SW 1271 (cell line): ENCODE measurements around the gene STEAP3.

Experiments
- DNase-seq, 2 experiments: peaks; one replicate each; lab custom pipeline; 2025; lab: John Stamatoyannopoulos, UW

STEAP3 gene

DNA sequence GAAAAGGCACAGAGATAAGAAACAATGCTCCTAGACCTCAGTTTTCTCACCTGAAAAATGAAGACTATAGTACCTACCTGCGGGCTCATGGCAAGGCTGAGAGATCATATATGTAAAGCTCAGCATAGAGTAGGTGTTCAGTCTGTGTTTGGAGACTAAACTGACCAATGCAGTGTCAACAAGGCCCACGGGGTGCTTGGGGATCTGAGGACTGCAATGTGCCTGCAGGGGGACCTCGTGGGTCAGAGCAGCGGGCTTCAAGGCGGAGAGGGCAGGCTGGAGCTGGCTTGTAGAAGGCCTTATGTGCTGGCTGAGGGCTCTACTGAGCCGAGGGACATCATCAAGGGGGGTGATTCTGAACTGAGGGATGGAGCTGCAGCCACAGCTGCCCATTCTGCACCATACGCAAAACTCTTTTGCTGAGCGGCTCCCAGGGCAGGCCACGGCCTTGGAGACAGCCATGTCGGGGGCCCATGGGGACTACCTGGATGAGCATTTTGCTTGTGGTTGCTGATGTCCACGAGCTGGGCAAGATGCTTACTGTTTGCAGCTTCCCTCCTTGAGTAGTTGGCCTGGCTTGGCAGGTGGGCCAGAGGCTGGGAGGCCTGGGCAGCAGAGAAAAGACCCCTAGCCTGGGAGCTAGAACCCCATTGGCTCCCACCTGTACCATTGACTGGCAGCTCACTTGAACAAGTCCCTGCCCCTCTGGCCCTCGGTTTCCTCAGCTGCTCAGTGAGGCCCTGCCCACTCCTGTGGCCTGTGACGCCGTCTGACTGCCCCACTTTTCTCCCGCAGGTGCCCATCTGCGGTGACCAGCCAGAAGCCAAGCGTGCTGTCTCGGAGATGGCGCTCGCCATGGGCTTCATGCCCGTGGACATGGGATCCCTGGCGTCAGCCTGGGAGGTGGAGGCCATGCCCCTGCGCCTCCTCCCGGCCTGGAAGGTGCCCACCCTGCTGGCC lies 23.5 kb downstream of the STEAP3 start:
- no peak for DNase-seq

DNA sequence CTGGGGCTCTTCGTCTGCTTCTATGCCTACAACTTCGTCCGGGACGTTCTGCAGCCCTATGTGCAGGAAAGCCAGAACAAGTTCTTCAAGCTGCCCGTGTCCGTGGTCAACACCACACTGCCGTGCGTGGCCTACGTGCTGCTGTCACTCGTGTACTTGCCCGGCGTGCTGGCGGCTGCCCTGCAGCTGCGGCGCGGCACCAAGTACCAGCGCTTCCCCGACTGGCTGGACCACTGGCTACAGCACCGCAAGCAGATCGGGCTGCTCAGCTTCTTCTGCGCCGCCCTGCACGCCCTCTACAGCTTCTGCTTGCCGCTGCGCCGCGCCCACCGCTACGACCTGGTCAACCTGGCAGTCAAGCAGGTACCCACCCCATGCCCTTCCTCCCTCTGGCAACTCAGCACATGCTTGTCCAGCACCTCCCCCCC lies 24.2 kb downstream of the STEAP3 start:
- no peak for DNase-seq

DNA sequence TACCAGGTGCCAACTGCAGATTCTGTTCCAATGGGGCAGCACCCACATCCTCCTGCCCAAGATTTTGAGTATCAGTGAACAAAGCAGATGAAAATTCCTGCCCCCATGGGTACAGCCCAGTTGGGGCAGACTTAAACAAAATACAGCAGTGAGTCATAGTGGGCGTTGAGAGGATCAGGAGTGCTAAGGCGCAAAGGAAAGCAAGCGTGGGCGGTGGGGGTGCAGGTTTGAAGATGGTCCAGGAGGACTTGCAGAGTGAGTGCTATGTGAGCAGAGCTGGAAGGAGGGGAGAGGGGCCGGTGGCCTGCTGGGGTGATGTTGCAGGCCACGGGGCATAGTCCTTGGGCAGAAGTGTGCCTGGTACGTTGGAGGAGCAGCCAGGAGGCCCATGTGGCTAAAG lies 24.7 kb downstream of the STEAP3 start:
- no peak for DNase-seq

DNA sequence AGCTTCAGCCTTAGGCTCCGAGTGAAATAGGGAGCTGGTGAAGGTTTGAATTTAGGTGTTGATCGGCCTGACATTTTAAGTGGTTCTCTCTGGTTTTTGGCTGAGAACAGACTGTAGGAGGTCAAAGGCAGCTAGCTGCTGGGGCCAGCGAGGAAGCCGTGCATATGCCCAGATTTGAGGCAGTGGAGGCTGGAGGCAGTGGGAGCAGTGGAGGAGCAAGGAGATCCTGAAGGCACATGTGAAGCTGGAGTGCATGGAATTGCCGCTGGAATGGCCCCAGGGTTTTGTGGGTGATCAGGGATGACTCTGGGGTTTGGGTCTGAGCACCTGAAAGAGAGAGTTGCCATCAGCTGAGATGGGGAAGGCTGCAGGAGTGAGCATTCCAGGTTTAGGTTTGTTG lies 25.1 kb downstream of the STEAP3 start:
- no peak for DNase-seq

DNA sequence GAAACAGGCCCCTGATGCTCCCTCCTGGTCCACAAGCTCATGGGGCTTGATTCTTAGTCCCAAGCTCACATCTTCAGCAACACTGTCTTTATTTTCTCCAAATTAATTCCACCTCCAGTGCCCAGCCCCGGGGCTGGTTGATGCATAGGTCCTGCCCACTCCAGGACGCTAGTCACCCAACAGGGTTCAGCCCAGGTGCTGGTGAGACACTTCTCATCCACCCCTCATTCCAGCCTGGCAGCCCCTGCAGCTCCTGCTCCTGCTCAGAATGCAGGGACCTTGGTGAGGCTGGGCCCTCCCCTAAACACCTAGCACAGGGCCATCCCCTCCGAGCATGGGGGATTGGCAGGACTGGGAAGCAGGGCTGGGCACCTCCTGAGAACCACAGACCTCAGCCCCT lies 25.7 kb downstream of the STEAP3 start:
- DNase-seq, result no peak

DNA sequence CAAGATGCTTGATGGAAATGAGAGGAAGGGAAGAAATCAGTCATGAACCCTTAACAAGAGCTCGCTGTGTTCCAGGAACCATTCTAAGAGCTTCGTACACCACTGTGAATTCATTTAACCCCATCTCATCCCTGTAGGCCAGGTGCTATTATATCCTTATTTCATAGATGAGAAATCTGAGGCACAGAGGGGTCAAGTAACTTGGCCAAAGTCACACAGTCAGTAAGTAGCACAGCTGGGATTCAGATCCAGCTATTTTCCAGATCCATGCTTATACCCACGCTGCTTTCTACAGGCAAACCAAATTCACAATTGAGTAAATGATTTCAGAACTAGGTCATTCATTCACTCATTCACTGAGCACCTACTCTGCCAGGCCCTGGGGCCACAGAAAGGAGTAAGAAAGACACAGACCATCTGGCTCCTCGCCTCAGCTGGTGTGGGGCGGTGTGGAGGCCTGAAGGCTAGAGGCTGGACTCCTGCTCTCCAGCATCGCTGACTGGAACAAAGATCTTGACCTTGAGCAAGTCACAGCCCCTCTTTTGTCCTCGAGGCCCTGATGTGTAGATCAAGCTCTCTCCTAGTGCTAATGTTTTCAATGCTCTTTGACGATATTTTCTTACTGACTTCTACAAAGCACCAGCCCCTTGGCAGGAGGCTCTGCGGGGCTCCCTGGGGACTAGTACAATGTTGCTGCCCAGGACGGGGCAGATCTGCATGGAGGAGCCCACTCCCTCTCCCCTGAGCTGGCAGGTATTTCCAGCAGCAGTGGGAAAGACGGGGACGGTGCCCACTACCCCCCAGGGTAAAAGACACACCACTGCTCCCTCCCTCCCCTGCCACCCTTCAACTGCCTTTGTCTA lies 26.5 kb downstream of the STEAP3 start:
- DNase-seq, result no peak

DNA sequence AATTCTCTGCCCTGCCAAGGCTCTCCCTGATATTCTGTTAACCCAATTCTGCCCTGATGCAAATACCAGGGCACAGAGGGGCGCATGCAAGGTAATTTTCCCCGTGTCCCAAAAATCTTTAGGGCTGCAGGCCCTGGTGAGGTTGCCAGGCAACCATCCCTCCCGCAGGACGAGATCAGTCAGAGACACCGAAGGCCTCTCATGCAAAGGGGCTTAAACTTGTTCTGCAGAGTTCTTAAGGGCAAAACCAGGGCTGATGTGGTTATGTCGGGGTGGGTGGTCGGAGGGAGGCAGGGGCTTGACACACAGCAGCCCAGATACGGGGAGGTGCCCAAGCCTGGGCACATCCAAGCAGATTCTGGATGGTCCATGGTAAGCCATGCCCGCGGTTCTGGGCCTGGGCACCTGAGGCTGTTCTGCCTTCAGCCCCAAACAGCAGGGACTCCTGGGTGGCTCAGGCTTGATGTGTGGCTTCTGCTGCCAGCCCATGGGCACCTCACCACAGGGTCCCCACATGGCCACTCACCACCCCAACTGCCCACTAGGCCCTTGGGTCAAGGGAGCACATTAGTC lies 27.2 kb downstream of the STEAP3 start:
- no peak for DNase-seq

DNA sequence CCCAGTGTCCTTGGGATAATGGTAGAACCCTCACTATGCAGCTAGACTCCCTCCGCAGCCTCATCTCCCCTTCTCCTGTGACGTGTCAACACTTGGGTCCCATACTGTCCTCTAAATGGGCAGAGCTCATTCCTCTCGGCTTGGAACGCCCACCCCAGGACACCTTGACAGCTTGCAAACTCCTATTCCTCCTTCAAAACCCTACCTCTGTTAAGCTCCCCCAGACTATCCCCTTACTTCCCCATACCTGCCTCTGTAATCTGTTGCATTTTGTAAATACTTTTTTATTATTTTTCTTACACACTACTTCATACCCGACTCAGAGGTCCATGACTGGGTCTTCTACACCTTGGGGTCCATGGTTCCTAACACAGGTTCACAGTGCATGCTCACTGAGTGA lies 28.0 kb downstream of the STEAP3 start:
- DNase-seq, result no peak

DNA sequence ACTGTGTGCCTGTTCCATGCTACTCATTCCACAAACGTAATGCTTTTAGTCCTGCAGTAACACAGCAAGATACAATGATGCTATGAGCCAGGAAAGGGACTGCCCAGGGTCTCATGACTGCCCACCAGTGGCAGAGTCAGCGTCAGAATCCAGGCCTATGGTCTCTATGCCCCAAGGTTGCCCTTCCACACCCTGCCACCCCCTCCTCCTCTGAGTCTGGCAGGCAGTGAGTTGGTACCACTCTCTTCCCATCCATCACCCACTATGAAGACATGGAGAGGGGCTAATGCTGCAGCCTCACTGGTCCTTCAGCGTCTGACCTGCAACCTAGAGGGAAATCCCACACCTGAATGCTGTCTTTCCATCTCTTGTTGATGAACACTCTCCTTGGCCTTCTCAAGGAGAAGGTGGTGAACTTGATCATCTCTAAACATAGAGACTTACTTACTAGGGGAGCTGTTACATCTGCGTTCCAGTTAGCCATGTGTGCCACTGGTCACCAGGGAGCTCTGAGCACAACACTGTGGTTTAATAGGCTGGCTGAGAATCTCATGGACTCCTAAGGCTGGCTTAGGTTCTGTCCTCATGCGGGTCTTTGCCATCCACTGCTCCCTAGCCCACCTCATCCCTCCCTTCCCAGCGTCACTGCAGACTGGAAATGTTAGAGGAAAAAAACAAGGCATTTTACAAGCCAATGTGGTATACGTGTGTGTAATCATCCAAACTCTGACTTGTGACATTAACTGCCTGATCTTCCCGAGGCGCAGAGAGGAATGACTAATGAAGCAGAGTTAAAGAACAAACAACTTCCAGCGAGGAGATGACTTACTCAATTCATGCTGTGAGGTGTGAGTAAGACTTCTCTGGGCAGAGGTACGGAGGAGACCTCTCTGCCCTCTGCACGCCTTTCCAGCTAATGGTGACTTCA lies 28.8 kb downstream of the STEAP3 start:
- DNase-seq, result peak; percentile 87 to 95

DNA sequence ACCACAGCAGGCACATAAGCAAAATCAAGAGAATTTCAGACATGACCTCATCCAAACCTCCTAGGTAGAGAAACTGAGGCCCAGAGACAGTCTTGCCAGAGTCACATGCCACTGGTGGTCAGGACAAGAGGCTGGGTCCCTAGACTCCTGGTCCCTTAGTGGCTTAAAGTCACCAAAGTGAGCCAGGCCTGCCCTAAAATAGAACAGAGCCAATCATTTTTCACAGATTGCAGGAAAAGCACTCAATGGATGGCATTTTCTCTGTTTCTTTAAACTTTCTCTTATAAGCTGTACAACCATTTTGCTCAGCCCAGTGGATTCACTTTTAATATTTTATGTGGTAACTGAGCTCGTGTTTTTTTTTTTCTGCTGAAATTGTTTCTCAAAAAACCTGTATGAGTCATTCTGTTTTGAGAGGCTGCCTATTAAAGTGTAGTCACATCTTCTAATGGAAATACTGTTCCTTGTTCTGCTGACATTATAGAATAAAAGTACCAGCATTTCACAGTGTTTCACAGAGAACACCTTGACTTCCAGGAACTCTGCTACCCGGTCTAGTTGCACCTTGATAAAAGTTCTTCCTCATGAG lies 29.6 kb downstream of the STEAP3 start:
- peak in 1 of 2 experiments; percentile 41 for DNase-seq

DNA sequence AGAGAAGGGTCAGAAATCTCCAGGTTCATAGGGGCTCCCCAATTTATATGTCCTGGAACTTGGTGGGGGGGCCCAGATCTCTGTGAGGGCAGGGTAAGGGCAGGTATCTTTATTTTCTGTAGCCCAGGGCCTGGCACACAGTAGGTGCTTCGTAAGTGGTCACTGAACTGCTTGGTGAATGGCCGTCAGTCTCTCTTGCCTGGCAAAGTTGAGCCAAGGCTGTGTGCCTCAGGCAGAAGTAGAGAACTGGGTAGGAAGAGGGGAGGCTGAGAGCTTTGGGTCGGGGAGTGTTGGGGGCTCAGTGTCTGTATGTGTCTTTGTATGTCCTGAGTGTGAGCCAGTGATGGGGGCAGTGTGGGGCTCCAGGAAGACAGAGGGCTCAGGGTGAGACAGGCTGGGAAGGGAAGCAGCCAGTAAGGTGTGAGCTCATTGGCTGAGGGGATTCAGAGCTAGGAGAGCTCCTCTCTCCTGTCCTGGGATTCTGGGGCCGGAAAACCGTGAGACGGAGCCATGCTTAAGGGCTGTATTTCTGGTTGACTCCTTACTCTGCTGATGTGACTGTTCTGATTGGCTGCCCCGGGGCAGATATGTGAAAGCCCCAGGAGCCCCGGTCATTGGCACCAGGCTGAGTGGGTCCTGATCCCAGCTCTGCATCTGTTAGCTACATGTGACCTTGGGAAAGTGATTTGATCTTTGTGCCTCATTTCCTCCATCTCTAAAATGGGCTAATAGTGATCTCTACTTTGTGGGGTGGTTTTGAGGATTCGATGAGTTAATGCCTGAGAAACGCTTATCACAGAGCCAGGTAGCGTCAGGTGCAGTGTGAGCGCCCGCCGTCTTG lies 30.3 kb downstream of the STEAP3 start:
- DNase-seq, result no peak

DNA sequence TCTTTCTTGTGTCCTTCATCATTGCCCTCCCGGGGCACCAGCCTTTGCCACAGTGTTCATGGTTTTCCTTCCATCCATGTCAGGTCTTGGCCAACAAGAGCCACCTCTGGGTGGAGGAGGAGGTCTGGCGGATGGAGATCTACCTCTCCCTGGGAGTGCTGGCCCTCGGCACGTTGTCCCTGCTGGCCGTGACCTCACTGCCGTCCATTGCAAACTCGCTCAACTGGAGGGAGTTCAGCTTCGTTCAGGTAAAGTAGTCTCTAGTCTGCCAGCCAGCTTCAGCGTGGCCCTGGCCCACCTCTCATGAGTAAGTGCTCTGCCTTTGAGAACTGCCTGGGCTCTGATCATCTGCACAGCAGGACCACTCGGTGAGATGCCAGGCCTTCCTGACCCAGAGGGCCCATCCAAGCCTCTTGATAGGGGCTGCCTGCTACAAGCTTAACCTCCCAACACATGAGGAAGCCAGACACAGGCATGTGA lies 31.0 kb downstream of the STEAP3 start:
- DNase-seq, result no peak

DNA sequence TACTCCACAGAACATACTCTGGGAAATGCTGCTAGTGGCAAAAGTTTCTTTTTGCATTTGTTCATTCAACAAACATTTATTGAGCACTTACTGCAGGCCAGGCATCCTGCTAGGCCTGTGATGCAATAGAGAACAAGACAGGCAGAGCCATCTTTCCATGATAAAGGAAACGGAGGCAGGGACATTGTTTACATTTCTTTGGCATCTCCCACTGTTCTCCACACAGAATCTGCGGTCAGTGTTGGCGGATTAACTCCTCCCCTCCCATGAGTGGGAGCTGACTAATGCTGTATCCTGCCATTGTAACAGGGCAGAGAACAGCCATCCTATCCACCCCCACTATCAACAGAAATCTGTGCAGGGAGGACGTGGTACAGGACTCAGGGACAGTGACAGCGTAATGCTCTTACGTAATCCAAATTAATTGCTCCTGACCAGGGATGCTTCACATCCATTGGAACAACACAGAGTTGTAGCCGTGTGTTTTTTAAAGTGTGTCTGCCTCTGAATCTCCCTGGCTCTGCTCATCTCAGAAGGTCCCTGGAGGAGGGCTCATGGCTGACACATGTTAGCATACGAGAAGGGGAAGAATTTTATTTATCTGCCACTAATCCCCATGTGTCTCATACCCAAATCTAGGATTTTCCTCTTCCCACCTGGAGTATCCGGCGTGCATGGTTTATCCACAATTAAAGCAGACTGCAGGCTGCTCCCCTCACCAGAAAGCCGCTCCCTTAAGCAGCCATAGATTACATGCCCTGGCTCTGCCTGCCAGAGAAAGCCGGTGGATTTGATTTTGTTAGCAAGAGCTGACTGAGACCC lies 32.3 kb downstream of the STEAP3 start:
- DNase-seq, result peak; percentile 82 to 94

DNA sequence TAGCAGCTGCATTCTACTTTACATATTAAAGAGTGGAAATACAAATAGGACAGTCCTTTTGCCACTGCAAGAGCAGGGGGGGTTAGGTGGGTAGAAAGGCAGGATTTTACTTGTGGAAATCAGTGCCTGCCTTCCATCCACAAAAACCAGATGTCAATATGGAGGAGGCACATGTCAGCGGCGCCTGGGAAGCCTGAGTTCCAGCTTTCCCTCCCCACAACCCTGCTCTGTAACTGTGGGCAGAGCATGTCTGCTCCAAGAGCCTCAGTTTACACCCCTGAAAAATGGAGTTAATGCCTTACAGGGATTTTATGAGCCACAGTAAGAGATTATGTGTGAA lies 32.9 kb downstream of the STEAP3 start:
- no peak for DNase-seq

DNA sequence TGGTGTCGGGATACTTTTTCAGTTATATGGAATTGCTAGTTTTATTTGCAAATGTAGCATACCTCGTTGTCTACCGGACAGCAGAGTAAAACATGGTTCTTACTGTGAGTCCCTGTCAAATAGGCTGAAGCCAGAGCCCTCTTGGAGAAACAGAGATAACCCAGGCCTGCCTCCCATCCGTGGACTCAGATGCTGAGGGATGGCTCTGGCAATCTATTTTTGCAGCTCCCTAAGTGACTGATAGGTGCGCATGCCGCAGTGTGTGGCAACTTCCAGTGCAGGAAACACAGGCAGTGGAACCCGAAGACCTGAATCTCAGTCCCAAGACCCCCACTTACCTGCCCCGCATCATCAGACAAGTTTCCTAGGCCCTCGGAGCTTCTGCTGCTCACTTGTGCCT lies 33.6 kb downstream of the STEAP3 start:
- no peak for DNase-seq

DNA sequence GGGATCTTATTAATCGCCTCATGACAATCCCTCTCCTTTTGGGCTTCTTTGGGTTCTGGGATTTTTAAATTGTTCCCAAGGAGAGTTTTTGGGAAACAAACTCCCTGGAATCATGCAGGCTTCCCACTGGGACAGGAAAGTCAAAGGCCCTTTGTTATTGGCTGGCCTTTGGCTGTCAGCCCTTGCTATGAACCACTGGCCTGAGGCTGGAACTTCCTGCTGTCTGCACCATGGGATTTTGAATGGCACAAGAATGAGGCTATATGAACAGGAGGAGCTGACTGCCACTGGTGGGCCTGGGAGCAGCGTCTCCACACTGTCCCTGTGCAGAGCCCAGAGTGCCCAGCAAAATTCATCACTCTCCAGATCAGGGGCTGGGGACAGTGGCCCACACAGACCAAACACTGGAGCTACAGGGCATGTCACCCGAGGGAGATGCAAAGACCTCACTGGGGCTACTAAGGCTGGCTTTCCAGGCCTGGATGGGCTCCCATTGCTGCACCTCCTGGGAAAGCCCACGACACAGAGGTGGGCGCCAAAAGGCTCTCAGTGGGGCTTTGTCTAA lies 35.7 kb downstream of the STEAP3 start:
- DNase-seq, result no peak

DNA sequence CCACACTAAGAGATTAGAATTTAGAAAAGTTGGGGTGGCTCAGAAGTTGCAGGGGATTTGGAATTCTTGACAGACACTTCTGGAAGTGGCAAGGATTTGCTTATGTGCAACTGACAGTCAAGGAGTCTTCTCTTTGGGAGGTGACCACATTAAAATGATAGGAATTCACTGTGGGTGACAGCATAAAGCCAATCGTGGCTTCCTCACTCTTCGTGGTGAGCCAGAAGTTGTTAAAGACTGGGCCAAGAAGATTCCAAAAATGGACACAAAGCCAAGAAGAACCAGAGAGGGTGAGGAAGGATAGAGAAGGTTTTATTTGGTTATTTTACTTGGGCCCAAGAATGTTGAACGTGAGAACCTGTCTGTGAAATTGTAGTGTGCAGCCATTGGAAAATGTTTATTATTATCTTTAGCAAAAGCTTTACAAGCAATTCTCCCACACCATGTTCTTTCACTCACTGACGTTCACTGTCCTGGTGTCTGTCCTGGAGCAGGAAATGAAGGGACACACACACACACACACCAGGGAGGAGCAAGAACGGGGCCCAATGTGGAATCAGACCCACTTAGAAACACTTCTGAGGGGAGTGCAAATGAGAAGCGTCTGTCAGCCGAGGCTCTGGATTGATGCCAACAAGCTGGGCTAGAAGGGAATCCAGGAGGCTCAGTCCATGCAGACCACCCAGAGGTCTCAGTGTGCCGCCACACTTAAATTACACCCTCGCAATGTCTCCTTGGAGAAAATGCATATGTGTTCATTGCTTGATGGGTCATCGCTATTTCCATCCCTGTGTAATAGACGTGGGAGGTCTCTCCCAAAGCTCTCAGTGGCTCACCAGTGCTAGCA lies 37.2 kb downstream of the STEAP3 start:
- no peak for DNase-seq
